CD4-positive, alpha-beta memory T cell (primary cell): ENCODE results near the gene APBA2. TPM values are rescaled to one million over a fixed set of nuclear protein-coding genes. Genes with fewer than 3 reads are reported as not detected.
"Not testable (repeated sequence)": the region's sequence is repeated elsewhere in the genome, so short reads cannot be mapped to it uniquely, and the experiment has no call there.

ENCODE experiments used
- CTCF ChIA-PET: fragments of 350-600 bp; sonication (Branson Sonifier 250); formaldehyde crosslinking; loops from one replicate; lab custom pipeline; 2021; ENCODE audit warnings: inconsistent platforms; ENCODE audit not compliant: partially characterized antibody; lab: Charles Lee
- POLR2A ChIA-PET: fragments of 350-600 bp; sonication (Branson Sonifier 250); formaldehyde crosslinking; loops from one replicate; lab custom pipeline; 2021; ENCODE audit not compliant: partially characterized antibody; lab: Charles Lee
- DNase-seq, 5 donors: peaks; one replicate each; pipeline versions ENCODE4 v3.0.0 to v3.0.0-alpha.2; 2020 to 2022; ENCODE audit warnings: mixed read lengths in 1 of 5
- H3K27ac ChIP-seq: one replicate; pipeline ENCODE4 v1.7.0; 2013; ENCODE audit warnings: low read depth, low read length
- H3K27me3 ChIP-seq: 2 replicates; pipeline ENCODE4 v1.7.0; 2013; ENCODE audit warnings: mild to moderate bottlenecking, low read length, moderate library complexity; ENCODE audit not compliant: insufficient read depth
- H3K36me3 ChIP-seq: 2 replicates; pipeline ENCODE4 v1.7.0; 2013; ENCODE audit warnings: mild to moderate bottlenecking, low read length, moderate library complexity; ENCODE audit not compliant: insufficient read depth
- H3K4me1 ChIP-seq: 2 replicates; pipeline ENCODE4 v1.7.0; 2013; ENCODE audit warnings: mild to moderate bottlenecking, low read length, moderate library complexity; ENCODE audit not compliant: insufficient read depth
- H3K4me3 ChIP-seq, 2 donors: one replicate each; pipeline ENCODE4 v1.7.0; 2013; ENCODE audit warnings: low read length in 2 of 2, mild to moderate bottlenecking in 1 of 2
- H3K9me3 ChIP-seq, 2 donors: one replicate each; pipeline ENCODE4 v1.7.0; 2013; ENCODE audit warnings: low read length in 2 of 2, control low read depth in 1 of 2; ENCODE audit not compliant: control insufficient read depth in 1 of 2
- H3K27ac Mint-ChIP-seq, 7 donors: one replicate each; pipeline ENCODE4 v1.8.0; 2020 to 2021; ENCODE audit warnings: mixed read lengths in 7 of 7, mild to moderate bottlenecking in 6 of 7, inconsistent platforms in 3 of 7, moderate library complexity in 3 of 7
- H3K27me3 Mint-ChIP-seq, 2 donors: one replicate each; pipeline ENCODE4 v1.8.0; 2020 to 2021; ENCODE audit warnings: mixed read lengths in 2 of 2
- H3K36me3 Mint-ChIP-seq, 2 donors: one replicate each; pipeline ENCODE4 v1.8.0; 2020 to 2021; ENCODE audit warnings: mixed read lengths in 2 of 2, inconsistent platforms in 1 of 2, mild to moderate bottlenecking in 1 of 2
- H3K4me1 Mint-ChIP-seq, 4 donors: one replicate each; pipeline ENCODE4 v1.8.0; 2020 to 2021; ENCODE audit warnings: mixed read lengths in 4 of 4, mild to moderate bottlenecking in 1 of 4
- H3K4me3 Mint-ChIP-seq, 8 donors: one replicate each; pipeline ENCODE4 v1.8.0; 2020 to 2021; ENCODE audit warnings: mixed read lengths in 8 of 8, mild to moderate bottlenecking in 7 of 8, moderate library complexity in 6 of 8, inconsistent platforms in 3 of 8
- H3K9me3 Mint-ChIP-seq, 8 donors: one replicate each; pipeline ENCODE4 v1.8.0; 2020 to 2021; ENCODE audit warnings: mixed read lengths in 8 of 8, mild to moderate bottlenecking in 5 of 8, inconsistent platforms in 3 of 8, moderate library complexity in 1 of 8
- intact Hi-C: fragments of 100-400 bp; cut with micrococcal nuclease; formaldehyde crosslinking; loops from one replicate; pipeline ENCODE4 v1.15.1; 2023
- polyA plus RNA-seq, 2 donors: library from polyadenylated mRNA; unstranded; fragments of 300-500 nt; fragmentation: Illumina TruSeq; gene quantifications; one replicate each; pipeline ENCODE4 v1.2.3, GENCODE V29; 2021
- total RNA-seq, 2 experiments: library from RNA; stranded (reverse); gene quantifications; one replicate each; pipeline ENCODE4 v1.2.3, GENCODE V29; 2021

Gene APBA2
- total and polyA plus RNA-seq, 4 experiments from 2014 or later = 11.1 to 57.3 (median 40.4) TPM

DNA sequence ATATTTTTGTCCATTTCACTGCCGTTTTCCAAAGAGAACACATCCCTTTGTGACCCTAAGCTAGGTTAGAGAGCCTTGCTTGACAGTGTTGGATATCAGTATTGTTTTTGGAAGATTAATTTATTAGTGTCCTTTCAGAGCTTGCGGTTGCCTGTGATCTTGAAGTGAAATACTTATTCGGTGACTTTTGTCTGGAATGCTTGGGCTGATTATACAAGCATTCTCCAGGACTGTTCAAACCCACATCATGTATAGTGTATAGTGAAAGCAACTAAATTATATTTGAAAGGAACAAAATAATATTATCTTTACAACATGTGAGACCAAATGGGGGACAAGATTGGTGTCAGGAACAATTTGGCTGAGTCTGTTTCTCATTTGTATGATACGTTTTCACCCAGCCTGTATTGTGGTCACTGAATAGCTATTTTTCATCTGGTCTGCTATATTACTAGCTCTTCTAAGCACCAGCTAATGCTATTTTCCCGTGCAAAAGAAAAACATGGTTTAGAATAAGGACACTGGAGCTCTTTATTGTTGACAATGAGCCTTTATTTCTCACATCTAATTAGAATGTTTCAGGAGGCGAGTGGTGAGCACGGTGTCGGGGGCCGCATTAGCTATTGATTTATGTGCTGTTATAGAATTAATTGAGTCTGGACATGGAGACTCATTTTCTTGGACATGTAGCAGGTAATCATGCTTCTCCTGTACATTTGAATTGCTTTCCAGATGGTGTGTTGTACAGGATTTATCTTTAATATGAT, 158.1 kb downstream of the APBA2 start:
- intact Hi-C loops = no loop called here
- H3K27ac ChIP-seq = no peak overlapping the region
- H3K9me3 ChIP-seq = no peaks in the 10 kb centered on the region
- H3K27me3 Mint-ChIP-seq = no peaks in the 10 kb centered on the region
- no peaks in the 10 kb centered on the region for H3K36me3 Mint-ChIP-seq
- H3K9me3 Mint-ChIP-seq = no peaks in the 10 kb centered on the region
- peaks cover 13% of the 10 kb centered on the region for H3K4me1 ChIP-seq
- POLR2A ChIA-PET = no interaction called here
- CTCF ChIA-PET = no interaction called here
- H3K4me3 ChIP-seq = no peak overlapping the region
- H3K4me1 Mint-ChIP-seq = peaks cover 12 to 32% (median 18%) of the 10 kb centered on the region in 4 donors
- H3K4me3 Mint-ChIP-seq = no peak overlapping the region
- no peak for DNase-seq
- no peak overlapping the region for H3K27ac Mint-ChIP-seq
- no peaks in the 10 kb centered on the region for H3K36me3 ChIP-seq
- H3K27me3 ChIP-seq = no peaks in the 10 kb centered on the region

DNA sequence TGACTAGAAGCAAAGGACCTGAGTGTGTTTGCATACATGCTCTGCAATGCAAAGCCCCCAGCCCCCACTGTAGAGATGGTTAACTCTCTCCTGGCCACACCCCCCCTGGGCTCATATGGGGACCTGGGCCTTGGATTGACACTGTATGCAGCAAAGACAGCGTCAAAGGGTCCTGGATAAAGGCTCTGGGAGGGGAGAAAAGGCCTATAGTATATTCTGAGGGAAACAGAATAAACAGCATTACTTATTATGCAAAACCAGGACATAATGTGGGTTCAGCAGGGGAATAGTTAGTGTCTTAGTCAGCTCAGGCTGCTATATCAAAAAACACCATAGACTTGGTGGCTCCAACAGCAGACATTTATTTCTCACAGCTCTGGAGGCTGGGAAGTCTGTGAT, 158.7 kb downstream of the APBA2 start:
- Mint-ChIP-seq H3K4me1 (peaks cover 8 to 31% (median 15%) of the 10 kb centered on the region in 4 donors), H3K27ac (no peak overlapping the region), H3K4me3 (no peak overlapping the region), H3K36me3 (no peaks in the 10 kb centered on the region), H3K27me3 (no peaks in the 10 kb centered on the region), H3K9me3 (no peaks in the 10 kb centered on the region)
- peaks cover 7% of the 10 kb centered on the region for H3K4me1 ChIP-seq
- no peak for DNase-seq
- intact Hi-C loops = no loop called here
- H3K27ac ChIP-seq = no peak overlapping the region
- CTCF ChIA-PET = interaction anchor here (1.4 kb wide), 1 partner anchor 45 kb away, joined by 3 read pairs; no protein-coding TSS in a partner anchor
- POLR2A ChIA-PET = no interaction called here
- H3K36me3 ChIP-seq = no peaks in the 10 kb centered on the region
- H3K4me3 ChIP-seq = no peak overlapping the region
- H3K9me3 ChIP-seq = no peaks in the 10 kb centered on the region
- H3K27me3 ChIP-seq = no peaks in the 10 kb centered on the region

DNA sequence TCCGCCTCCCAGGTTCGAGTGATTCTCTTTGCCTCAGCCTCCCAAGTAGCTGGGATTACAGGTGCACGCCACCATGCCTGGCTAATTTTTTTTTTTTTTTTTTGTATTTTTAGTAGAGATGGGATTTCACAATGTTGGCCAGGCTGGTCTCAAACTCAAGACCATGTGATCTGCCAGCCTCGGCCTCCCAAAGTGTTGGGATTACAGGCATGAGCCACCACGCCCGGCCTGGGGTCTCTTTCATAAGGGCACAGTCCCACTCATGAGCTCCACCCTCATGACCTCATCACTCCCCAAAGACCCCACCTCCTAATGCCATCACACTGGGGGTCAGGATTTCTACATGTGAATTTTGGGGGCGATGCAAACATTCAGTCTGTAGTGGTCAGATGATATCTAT, 159.4 kb downstream of the APBA2 start:
- POLR2A ChIA-PET, H3K4me1 ChIP-seq, H3K36me3 Mint-ChIP-seq, H3K9me3 ChIP-seq, H3K9me3 Mint-ChIP-seq, DNase-seq, H3K27me3 ChIP-seq, H3K27me3 Mint-ChIP-seq, H3K36me3 ChIP-seq, H3K4me3 ChIP-seq, H3K27ac ChIP-seq, H3K4me3 Mint-ChIP-seq, intact Hi-C loops: not testable (repeated sequence)
- Mint-ChIP-seq H3K27ac (peak overlapping the region in 1 of 7 donors; percentile 46), H3K4me1 (peaks cover 4 to 26% (median 9%) of the 10 kb centered on the region in 4 donors)
- CTCF ChIA-PET = interaction anchor here (1.4 to 1.8 kb wide), 2 partner anchors 45 to 57 kb away, joined by 3 to 5 read pairs; no protein-coding TSS in a partner anchor

DNA sequence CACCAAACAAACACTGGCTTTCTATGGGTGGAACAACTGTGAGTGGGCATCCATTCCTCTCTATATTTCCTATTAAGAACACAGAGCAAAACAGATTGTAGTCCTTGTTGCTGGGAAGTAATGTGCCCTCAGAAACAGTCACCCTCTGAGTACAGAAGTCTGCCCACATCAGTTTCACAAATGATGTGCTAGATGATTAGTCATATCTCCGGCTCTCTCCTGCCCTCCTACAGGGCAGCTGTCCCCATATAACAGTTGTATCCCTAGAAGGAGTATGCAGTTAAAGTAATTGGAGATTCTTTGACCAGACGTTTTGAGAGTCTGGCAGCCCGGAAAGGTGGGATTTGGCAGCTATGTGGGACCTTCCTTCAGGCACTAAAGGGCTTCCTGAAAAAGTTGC, 159.9 kb downstream of the APBA2 start:
- Histone ChIP-seq H3K9me3 (no peaks in the 10 kb centered on the region), H3K4me1 (peaks cover 3% of the 10 kb centered on the region), H3K27ac (no peak overlapping the region), H3K27me3 (no peaks in the 10 kb centered on the region), H3K4me3 (no peak overlapping the region), H3K36me3 (no peaks in the 10 kb centered on the region)
- Mint-ChIP-seq H3K36me3 (no peaks in the 10 kb centered on the region), H3K27ac (peak overlapping the region in 1 of 7 donors; percentile 24), H3K4me3 (no peak overlapping the region), H3K27me3 (no peaks in the 10 kb centered on the region), H3K9me3 (no peaks in the 10 kb centered on the region), H3K4me1 (peaks cover 4 to 22% (median 6%) of the 10 kb centered on the region in 4 donors)
- intact Hi-C loops = no loop called here
- DNase-seq = no peak
- ChIA-PET CTCF (interaction anchor here (1.4 to 1.8 kb wide), 2 partner anchors 44 to 56 kb away, joined by 3 to 5 read pairs; no protein-coding TSS in a partner anchor), POLR2A (no interaction called here)

DNA sequence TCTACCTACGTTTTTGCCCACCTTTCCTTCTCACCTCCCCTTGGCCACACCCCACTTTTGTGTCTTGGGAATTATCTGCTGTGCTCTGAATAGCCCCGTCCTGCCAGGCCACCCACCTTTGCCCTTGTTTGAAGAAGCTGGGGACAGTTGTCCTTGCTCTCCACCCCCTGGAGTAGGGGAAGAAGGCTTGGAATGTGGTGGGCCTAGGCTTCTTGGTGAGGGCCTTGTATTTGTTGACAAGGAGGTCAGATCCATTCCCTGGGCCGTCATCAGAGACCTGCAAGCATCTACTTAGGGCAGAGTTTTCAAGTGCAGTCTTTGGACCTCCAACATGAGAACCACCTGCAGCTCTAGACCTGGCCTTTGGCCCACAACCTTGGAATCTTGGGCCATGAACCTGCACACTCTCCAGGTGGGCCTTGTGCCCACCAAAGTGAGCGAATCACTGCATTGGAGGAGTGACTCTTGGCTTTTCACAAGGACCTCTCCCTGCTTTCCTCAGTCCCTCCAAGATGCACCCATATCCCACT, 160.6 kb downstream of the APBA2 start:
- ChIA-PET POLR2A (no interaction called here), CTCF (interaction anchor here (1.8 kb wide), 1 partner anchor 56 kb away, joined by 5 read pairs; no protein-coding TSS in a partner anchor)
- intact Hi-C loops = no loop called here

DNA sequence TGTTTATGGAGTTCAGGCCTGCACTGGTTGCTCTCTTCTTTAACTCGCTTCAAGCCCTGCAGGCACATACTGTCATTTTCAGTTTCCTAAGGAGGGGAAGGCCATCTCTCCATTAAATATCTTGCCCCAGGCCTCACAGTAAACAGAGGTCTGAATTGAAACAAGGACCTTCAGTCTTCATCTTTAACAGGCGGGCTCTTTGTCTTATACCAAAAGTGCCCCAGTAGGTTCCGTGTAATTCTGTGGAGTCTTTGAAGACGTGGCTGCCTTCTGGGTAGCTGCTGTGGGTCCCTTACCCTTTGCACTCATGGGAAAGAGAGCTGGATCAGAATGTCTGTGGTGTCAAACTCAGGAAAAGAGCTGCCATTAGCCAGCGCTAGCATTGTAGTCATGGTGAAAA, 161.2 kb downstream of the APBA2 start:
- no peak overlapping the region for H3K27ac ChIP-seq
- ChIA-PET POLR2A (no interaction called here), CTCF (interaction anchor here (0.9 to 1.8 kb wide), 2 partner anchors 55 kb away, joined by 4 to 5 read pairs; no protein-coding TSS in a partner anchor)
- Mint-ChIP-seq H3K27me3 (no peaks in the 10 kb centered on the region), H3K36me3 (peaks cover 0 to 4% of the 10 kb centered on the region in 2 donors), H3K4me3 (no peak overlapping the region), H3K4me1 (peaks cover 5 to 21% (median 7%) of the 10 kb centered on the region in 4 donors), H3K27ac (no peak overlapping the region), H3K9me3 (no peaks in the 10 kb centered on the region)
- no peaks in the 10 kb centered on the region for H3K27me3 ChIP-seq
- H3K4me1 ChIP-seq = peaks cover under 1% of the 10 kb centered on the region
- no peak overlapping the region for H3K4me3 ChIP-seq
- no peak for DNase-seq
- H3K36me3 ChIP-seq = no peaks in the 10 kb centered on the region
- intact Hi-C loops = no loop called here
- H3K9me3 ChIP-seq = no peaks in the 10 kb centered on the region

More for the DNA sequence above, 160.6 kb downstream of the APBA2 start:
- no peaks in the 10 kb centered on the region for H3K27me3 Mint-ChIP-seq
- Histone ChIP-seq H3K4me1 (peaks cover 3% of the 10 kb centered on the region), H3K27me3 (no peaks in the 10 kb centered on the region), H3K4me3 (no peak overlapping the region), H3K9me3 (no peaks in the 10 kb centered on the region), H3K36me3 (no peaks in the 10 kb centered on the region), H3K27ac (no peak overlapping the region)
- no peak overlapping the region for H3K27ac Mint-ChIP-seq
- no peaks in the 10 kb centered on the region for H3K9me3 Mint-ChIP-seq
- DNase-seq = no peak
- H3K4me3 Mint-ChIP-seq = no peak overlapping the region
- no peaks in the 10 kb centered on the region for H3K36me3 Mint-ChIP-seq
- peaks cover 4 to 21% (median 7%) of the 10 kb centered on the region in 4 donors for H3K4me1 Mint-ChIP-seq

DNA sequence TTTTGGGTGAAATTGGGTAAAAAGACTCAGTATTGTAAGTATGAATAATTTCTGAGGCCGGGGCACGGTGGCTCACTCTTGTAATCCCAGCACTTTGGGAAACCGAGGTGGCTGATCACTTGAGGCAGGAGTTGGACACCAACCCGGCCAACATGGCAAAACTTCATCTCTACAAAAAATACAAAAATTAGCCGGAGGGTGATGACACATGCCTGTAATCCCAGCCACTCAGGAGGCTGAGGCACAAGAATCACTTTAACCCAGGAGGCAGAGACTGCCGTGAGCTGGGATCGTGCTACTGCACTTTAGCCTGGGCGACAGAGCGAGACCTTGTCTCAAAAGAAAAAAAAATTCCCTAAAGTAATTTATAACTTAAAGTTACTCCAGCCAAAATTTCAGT, 162.2 kb downstream of the APBA2 start:
- no peak overlapping the region for H3K4me3 ChIP-seq
- Mint-ChIP-seq H3K36me3 (peaks cover 0 to 4% of the 10 kb centered on the region in 2 donors), H3K9me3 (no peaks in the 10 kb centered on the region), H3K4me1 (peaks cover 0 to 15% (median 6%) of the 10 kb centered on the region in 4 donors), H3K27me3 (no peaks in the 10 kb centered on the region), H3K27ac (no peak overlapping the region), H3K4me3 (no peak overlapping the region)
- intact Hi-C loops = no loop called here
- H3K27me3 ChIP-seq = no peaks in the 10 kb centered on the region
- DNase-seq = no peak
- no peak overlapping the region for H3K27ac ChIP-seq
- CTCF ChIA-PET = interaction anchor here (0.9 kb wide), 1 partner anchor 54 kb away, joined by 4 read pairs; no protein-coding TSS in a partner anchor
- POLR2A ChIA-PET = no interaction called here
- H3K4me1 ChIP-seq = no peaks in the 10 kb centered on the region
- no peaks in the 10 kb centered on the region for H3K9me3 ChIP-seq
- no peaks in the 10 kb centered on the region for H3K36me3 ChIP-seq
